GM08714 (cell line): Measurements from ENCODE around the gene NPNT.

ENCODE experiments used
- H3K4me3 ChIP-seq: fragments of 200-500 bp; sonication (Bioruptor generic); 2 replicates; pipeline ENCODE4 v1.5.1; 2014; ENCODE audit warnings: mild to moderate bottlenecking, low read length, inconsistent platforms
- ZNF274 ChIP-seq: IDR thresholded peaks from 2 replicates; pipeline ENCODE4 v1.6.1; 2012; ENCODE audit warnings: mild to moderate bottlenecking, low read depth, low read length

NPNT gene

DNA sequence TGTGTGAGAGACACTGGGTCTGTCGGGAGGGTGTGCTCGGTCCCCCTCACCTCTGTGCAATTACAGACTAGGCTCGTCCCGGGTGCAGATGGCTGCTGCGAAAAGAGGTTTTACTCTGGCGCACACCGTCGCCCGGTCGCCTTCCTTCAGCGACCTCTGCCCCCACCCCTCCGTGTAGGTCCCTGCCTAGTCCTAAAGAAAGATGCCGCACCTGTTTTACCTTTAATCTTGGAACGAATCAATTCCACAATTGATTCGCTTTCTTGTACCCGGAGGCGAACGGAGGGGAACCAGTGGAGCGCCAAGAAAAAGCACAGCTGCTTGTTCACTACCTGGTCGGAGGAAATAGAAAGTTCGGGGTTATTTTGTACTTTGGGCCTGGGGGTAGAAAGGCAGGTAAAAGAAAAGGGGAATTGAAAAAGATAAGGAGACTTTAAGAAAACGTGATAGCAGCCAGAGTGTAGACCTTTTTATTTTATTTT, 1.2 kb downstream of the NPNT start:
- H3K4me3 ChIP-seq: peak overlapping the region; percentile 51; the same call in 1 of the 2 replicates
- no peak for TF ChIP-seq ZNF274

DNA sequence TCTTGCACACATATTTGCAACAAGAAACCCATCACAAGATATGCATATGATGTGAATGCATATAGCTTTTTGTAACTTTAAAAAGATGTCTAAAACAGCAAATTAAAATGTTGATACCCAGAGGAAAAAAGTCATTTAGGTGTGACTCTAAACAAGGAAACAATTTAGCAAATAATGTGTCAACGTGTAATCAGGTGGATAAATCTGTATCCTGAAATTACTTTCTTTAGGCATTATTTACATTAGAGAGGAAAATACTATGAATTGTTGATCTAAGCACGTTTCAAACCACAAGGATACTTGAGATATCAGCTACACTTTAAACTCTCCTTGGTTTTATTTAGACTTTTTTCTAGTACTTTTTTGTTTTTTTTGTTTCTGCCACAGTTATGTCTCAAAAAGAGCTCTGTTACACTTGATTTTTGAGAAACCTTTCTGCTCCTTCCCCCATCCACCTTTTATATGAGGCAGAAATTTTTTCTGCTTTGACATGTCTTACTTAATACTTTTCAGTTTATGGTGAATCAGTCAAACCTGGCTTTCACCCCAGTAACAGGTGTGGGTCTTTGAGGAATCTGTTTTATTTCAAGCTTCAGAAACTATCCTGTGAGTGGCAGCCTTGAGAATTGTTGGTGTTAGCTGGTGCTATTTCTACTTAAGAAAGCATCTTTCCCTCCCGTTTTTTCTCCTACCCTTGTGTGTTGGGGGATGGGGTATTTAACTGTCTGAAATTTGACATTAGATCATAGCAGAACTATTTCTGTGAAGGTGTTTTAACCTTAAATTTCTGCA, 1.9 kb downstream of the NPNT start:
- no peak overlapping the region for H3K4me3 ChIP-seq
- TF ChIP-seq ZNF274: no peak

- no peak for TF ChIP-seq ZNF274
- H3K4me3 ChIP-seq: no peak overlapping the region
These were observed 5.3 kb downstream of the NPNT start for GRCh38 chr4:105900541-105900940.

GRCh38 chr4:105902550-105903262, 7.4 kb downstream of the NPNT start:
- no peak for TF ChIP-seq ZNF274
- no peak overlapping the region for H3K4me3 ChIP-seq

DNA sequence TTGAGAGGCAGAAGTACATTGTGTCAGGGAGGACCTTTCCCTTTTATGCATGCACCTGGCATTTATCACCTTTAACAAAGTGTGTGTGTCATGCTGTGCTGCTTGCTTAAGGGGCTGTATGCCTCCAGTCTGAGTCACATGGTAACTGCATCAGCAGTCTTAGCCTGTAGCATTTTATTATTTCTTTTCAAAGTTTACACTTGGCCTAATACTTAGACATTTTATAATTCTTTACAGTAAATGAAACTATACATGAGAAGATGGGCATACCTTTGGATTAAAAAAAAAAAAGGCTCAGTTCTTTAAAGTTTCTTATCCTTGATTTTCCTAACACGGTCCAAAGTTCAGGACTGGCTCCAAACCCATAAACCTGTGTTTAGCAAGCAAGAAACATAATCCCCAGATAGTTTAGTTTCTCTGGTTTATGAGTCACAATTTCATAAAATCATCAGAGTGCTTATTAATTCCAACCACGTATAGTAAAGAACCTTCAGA, 14.6 kb downstream of the NPNT start:
- no peak for TF ChIP-seq ZNF274
- no peak overlapping the region for H3K4me3 ChIP-seq

DNA sequence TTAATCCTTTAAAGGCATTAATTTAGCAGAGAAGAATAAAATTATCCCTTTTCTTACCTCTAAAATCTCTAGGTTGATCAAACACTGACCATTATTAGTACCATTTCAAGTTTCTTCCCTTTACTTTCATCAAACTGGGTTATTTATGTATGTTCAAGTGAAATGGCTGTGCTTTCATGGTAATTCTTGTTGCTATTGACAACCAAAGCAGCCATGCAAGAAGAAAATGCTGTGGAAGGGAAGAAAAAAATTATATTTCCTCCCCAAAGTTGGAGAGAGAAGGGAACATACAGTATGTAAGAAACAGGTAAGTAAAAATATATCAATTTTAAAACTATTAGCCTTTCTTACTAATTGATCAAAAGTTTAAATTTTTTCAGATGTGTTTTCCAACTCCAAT, 16.2 kb downstream of the NPNT start:
- no peak overlapping the region for H3K4me3 ChIP-seq
- TF ChIP-seq ZNF274: no peak

DNA sequence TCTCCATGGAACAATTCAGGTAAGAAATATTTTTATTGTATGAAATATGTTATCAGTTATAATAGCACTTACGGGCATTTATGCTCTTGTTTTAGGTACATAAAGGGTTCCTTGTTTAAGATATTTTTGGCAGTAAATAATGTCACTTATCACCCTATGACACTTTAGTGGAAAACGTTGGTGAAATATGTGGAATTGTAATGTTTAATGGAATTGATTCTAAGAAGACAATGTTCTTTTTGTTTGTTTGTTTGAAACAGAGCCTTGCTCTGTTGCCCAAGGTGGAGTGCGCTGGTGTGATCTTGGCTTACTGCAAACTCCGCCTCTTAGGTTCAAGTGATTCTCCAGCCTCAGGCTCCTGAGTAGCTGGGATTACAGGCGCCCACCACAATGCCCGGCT, 17.4 kb downstream of the NPNT start:
- no peak overlapping the region for H3K4me3 ChIP-seq
- TF ChIP-seq ZNF274: no peak

- TF ChIP-seq ZNF274: no peak
- H3K4me3 ChIP-seq: no peak overlapping the region
These were observed 22.0 kb downstream of the NPNT start for GRCh38 chr4:105917171-105917685.

- TF ChIP-seq ZNF274: no peak
- H3K4me3 ChIP-seq: no peak overlapping the region
These were observed 26.0 kb downstream of the NPNT start for GRCh38 chr4:105921301-105921700.

DNA sequence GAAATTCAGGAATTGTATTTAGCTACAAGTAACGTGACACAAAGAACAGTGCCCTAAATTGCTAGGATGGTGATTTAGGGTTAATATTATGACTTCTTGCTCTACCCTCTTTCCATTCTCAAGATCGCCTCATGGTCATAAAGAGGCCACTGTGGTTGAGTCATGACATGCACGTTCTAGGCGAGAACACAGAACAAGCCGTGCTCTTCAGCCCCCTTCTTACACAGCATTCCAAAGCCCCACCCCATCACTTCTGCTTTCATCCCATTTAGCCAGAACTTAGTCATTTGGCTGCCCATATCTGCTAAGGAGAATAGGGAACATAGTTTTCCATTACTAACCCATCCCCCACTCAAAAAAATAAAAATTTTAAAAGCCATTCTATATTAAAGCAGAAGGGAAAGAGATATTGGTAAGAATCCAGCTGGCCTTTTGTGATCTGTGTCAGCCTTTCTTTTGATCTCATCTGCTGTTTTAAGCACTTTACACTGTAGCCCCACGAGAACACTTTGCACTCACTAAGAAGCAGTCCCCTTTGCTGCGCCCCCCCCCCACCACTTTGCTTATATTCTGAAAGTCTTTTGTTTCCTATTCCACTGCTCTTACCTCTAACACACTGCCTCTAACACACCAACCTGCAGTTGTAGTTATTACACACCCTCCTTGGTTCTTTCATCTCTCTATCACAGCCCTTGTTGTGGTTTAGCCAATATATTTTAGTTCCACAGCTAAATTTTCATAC, 28.4 kb downstream of the NPNT start:
- TF ChIP-seq ZNF274: no peak
- no peak overlapping the region for H3K4me3 ChIP-seq

DNA sequence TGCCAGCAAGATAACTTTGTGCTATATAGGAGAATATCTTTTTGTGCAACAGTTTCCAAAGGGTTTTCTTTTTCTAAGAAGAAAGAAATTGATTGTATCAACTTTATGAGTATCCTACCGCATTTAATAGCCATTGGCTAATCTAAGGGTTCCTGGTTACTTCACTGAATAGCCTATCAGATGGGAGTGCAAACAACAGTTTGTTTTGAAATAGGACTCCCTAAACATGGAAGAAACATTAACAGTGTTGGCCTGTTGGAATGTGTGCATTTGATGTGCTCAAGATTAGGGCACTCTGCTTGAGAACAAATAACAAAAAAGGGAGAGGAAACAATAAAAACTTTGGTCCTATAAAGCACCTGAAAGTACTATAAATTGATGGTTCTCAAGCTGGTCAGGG, 29.1 kb downstream of the NPNT start:
- H3K4me3 ChIP-seq: no peak overlapping the region
- TF ChIP-seq ZNF274: no peak

GRCh38 chr4:105930698-105931097, 35.4 kb downstream of the NPNT start:
- no peak overlapping the region for H3K4me3 ChIP-seq
- TF ChIP-seq ZNF274: no peak

DNA sequence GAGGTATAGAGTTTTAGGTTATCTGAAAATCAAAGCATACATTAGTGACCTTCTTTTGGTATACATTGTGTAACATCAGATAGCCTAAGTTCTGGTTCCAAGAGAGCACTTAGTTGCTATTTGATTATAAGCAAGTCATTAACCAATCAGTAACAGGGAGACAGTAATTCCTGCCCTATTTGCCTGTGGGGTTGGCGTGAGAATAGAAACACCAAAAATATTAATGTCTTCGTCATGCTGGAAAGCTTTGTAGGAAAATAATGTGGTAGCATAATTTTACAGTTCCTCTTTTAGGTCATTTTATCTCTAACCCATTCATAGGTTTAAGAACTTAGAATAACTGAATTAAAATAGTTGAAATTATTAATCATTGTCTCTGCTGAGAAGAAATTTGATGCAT, 37.8 kb downstream of the NPNT start:
- H3K4me3 ChIP-seq: no peak overlapping the region
- no peak for TF ChIP-seq ZNF274

DNA sequence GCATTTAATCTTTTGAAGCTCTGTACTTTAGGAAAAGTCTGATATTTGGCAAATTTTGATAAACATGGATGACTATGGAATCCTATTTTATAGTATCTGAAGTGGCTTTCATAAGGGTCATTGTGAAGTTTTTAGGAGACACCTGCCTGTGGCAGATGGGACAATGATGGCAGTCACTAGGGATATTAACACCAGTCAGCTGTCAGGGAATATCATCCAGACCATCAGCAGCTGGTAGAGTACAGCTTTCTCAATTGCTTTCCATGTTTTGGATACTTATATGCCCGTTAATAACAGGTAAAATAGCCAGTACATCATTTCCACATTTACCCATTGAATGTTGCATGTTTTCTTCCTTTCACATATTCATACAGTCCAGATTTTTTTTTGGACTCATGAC, 39.1 kb downstream of the NPNT start:
- H3K4me3 ChIP-seq: no peak overlapping the region
- no peak for TF ChIP-seq ZNF274
